Caco-2 (cell line): ENCODE results near the gene FMN1. TPM values are rescaled to one million over a fixed set of nuclear protein-coding genes. Genes with fewer than 3 reads are reported as not detected.

Experiments used
- BruUV-seq: library from RNA; stranded (reverse); fragments of 400-500 nt; replicated peaks from 2 replicates; lab custom pipeline; 2021; lab: Mats Ljungman, UMichigan
- CTCF ChIA-PET: fragments of 300-600 bp; sonication (Branson Sonifier 250); formaldehyde crosslinking; loops from one replicate; lab custom pipeline; 2022; ENCODE audit warnings: antibody characterized with exemption; lab: Charles Lee
- POLR2A ChIA-PET: fragments of 300-600 bp; sonication (Branson Sonifier 250); formaldehyde crosslinking; loops from one replicate; lab custom pipeline; 2022; ENCODE audit warnings: antibody characterized with exemption; lab: Charles Lee
- DNase-seq, 2 experiments: peaks; one replicate each; pipeline versions ENCODE4 v3.0.0 to v3.0.0-alpha.2; 2020 to 2022
- H3K27me3 ChIP-seq: replicated peaks from 2 replicates; pipeline ENCODE4 v1.6.0; 2011; ENCODE audit warnings: low read length; ENCODE audit not compliant: control insufficient read depth, insufficient read depth
- H3K36me3 ChIP-seq: 2 replicates; pipeline ENCODE4 v1.5.1; 2011; ENCODE audit warnings: low read length; ENCODE audit not compliant: control insufficient read depth, insufficient read depth
- H3K4me1 ChIP-seq: fragments of 250-450 bp; sonication (Bioruptor Pico); 2 replicates; pipeline ENCODE4 v1.5.1; 2020; ENCODE audit warnings: mild to moderate bottlenecking
- H3K4me3 ChIP-seq: 2 replicates; pipeline ENCODE4 v1.5.1; 2011; ENCODE audit warnings: low read depth, mild to moderate bottlenecking, control low read depth, low read length
- H3K9me3 ChIP-seq: fragments of 250-450 bp; sonication (Bioruptor Pico); 2 replicates; pipeline ENCODE4 v1.5.1; 2020; ENCODE audit warnings: mild to moderate bottlenecking, moderate library complexity
- H3K27ac Mint-ChIP-seq: one replicate; pipeline ENCODE4 v1.8.0; 2022; ENCODE audit warnings: mixed read lengths; ENCODE audit not compliant: unreplicated experiment
- H3K27me3 Mint-ChIP-seq: one replicate; pipeline ENCODE4 v1.8.0; 2022; ENCODE audit warnings: mixed read lengths; ENCODE audit not compliant: insufficient read depth, unreplicated experiment
- H3K36me3 Mint-ChIP-seq: one replicate; pipeline ENCODE4 v1.8.0; 2022; ENCODE audit warnings: mild to moderate bottlenecking, mixed read lengths; ENCODE audit not compliant: insufficient read depth, unreplicated experiment
- H3K4me1 Mint-ChIP-seq: one replicate; pipeline ENCODE4 v1.8.0; 2022; ENCODE audit warnings: low read depth, mixed read lengths; ENCODE audit not compliant: unreplicated experiment
- H3K4me3 Mint-ChIP-seq: one replicate; pipeline ENCODE4 v1.8.0; 2022; ENCODE audit warnings: mild to moderate bottlenecking, moderate library complexity, mixed read lengths; ENCODE audit not compliant: unreplicated experiment
- H3K9me3 Mint-ChIP-seq: one replicate; pipeline ENCODE4 v1.8.0; 2022; ENCODE audit warnings: mixed read lengths; ENCODE audit not compliant: unreplicated experiment
- CTCF ChIP-seq, 2 experiments: fragments of 200-600 bp in 1 of 2; IDR thresholded peaks; 1 replicate in 1 of 2; 2 replicates in 1 of 2; pipeline versions ENCODE4 v1.5.1 to v1.8.0; 2011 to 2022; ENCODE audit warnings: antibody characterized with exemption in 1 of 2, control low read depth in 1 of 2, inconsistent platforms in 1 of 2, low read depth in 1 of 2, low read length in 1 of 2, mild to moderate bottlenecking in 1 of 2, moderate library complexity in 1 of 2; ENCODE audit not compliant: insufficient read depth in 1 of 2, severe bottlenecking in 1 of 2, unreplicated experiment in 1 of 2
- intact Hi-C: fragments of 100-400 bp; cut with micrococcal nuclease; formaldehyde crosslinking; loops from one replicate; pipeline ENCODE4 v1.10.0; 2022; ENCODE audit not compliant: unreplicated experiment
- total RNA-seq: library from RNA; stranded (reverse); gene quantifications from 2 replicates; pipeline ENCODE4 v1.2.3, GENCODE V29; 2022

Gene FMN1
- total RNA-seq, 1 experiment from 2014 or later, result 1.6 TPM

DNA sequence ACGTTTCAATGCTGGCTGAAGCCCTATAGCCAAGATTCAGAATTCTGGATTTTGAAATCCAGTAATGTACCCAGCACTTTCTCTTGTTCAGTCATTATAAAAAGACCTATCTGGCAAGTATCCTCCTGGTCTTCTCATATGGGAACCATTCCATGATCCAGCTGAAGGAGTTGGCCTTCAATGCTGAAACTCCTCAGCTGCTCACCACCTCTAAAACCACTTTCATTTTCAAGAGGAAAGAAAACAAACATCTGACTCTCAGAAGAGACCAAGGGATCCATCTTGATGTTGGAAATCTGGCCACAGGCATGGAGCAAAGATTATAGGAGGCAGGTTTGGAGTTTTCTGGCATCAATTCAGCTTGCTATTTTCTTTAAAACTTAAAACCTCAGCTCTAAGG is 235.4 kb downstream of the FMN1 start:
- Mint-ChIP-seq H3K9me3 (no peaks in the 10 kb centered on the region), H3K4me1 (no peaks in the 10 kb centered on the region), H3K27ac (no peak overlapping the region), H3K4me3 (no peak overlapping the region), H3K36me3 (no peaks in the 10 kb centered on the region), H3K27me3 (no peaks in the 10 kb centered on the region)
- H3K4me3 ChIP-seq, result no peak overlapping the region
- CTCF ChIA-PET, result interaction anchor here (0.5 to 0.7 kb wide), 2 partner anchors 178 to 939 kb away, joined by 3 read pairs; no protein-coding TSS in a partner anchor
- POLR2A ChIA-PET, result no interaction called here
- H3K36me3 ChIP-seq, result no peaks in the 10 kb centered on the region
- H3K9me3 ChIP-seq, result no peaks in the 10 kb centered on the region
- DNase-seq, result no peak
- no peaks in the 10 kb centered on the region for H3K4me1 ChIP-seq
- no TSS peak for BruUV-seq
- no peak for TF ChIP-seq CTCF (IDR thresholded peaks at IDR 0.05; ENCODE audit: insufficient read depth in 1 of 2, low read depth in 1 of 2, low read length in 1 of 2, severe bottlenecking in 1 of 2, unreplicated experiment in 1 of 2)
- no peaks in the 10 kb centered on the region for H3K27me3 ChIP-seq
- intact Hi-C loops, result no loop called here

DNA sequence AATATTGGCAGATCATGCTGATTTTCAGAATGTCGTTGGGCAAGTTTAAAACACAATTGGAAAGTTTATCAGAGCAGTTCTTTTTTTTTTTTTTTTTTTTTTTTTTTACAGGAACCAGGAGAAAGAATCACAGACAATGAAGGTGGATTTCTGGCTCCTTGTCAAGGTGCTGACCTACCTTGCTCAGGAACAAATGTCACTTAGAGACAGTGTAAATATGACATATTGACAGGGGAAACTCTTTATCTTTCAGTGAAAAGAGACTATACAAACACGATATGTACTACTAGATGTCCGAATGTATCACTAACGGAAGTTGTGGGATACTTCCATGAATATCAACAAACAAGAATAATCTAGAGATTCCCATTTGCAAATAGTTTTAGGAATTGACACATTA is 237.3 kb downstream of the FMN1 start:
- POLR2A ChIA-PET, result no interaction called here

DNA sequence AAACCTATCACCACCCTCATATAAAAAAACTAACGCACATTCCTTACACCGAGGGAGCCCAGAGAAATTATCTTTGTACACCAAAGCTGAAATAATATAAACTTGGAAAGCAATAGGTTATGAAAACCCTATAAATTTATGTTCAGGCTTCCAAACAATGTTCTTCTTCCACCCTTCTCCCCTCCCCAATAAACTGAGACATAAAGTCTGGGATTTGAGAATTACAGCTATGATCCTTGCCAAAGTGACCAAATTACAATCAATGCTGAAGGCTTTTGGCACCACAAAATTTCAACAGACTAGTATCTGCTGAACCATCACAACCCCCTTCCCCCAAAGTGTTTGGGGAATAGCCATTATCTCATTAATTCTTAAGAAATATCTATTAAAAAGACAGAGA is 237.8 kb downstream of the FMN1 start:
- DNase-seq, result no peak
- Histone ChIP-seq H3K9me3 (no peaks in the 10 kb centered on the region), H3K27me3 (no peaks in the 10 kb centered on the region), H3K4me1 (no peaks in the 10 kb centered on the region), H3K4me3 (no peak overlapping the region), H3K36me3 (no peaks in the 10 kb centered on the region)
- no peak overlapping the region for H3K27ac Mint-ChIP-seq
- H3K4me1 Mint-ChIP-seq, result no peaks in the 10 kb centered on the region
- ChIA-PET CTCF (interaction anchor here (0.6 to 1.5 kb wide), 5 partner anchors 43 to 307 kb away, joined by 3 to 11 read pairs (median 4); no protein-coding TSS in a partner anchor), POLR2A (no interaction called here)
- BruUV-seq, result no TSS peak
- H3K27me3 Mint-ChIP-seq, result peaks cover 2% of the 10 kb centered on the region
- intact Hi-C loops, result loop anchor here (1.0 kb wide), 1 partner anchor 294 kb away; no protein-coding TSS in a partner anchor
- no peaks in the 10 kb centered on the region for H3K9me3 Mint-ChIP-seq
- H3K36me3 Mint-ChIP-seq, result no peaks in the 10 kb centered on the region
- H3K4me3 Mint-ChIP-seq, result no peak overlapping the region
- no peak for TF ChIP-seq CTCF (IDR thresholded peaks at IDR 0.05; ENCODE audit: insufficient read depth in 1 of 2, low read depth in 1 of 2, low read length in 1 of 2, severe bottlenecking in 1 of 2, unreplicated experiment in 1 of 2)

More for the DNA sequence above, 237.3 kb downstream of the FMN1 start:
- BruUV-seq, result no TSS peak
- DNase-seq, result no peak
- Mint-ChIP-seq H3K4me3 (no peak overlapping the region), H3K4me1 (no peaks in the 10 kb centered on the region), H3K27me3 (no peaks in the 10 kb centered on the region), H3K9me3 (no peaks in the 10 kb centered on the region), H3K27ac (no peak overlapping the region), H3K36me3 (no peaks in the 10 kb centered on the region)
- no peaks in the 10 kb centered on the region for H3K4me1 ChIP-seq
- H3K4me3 ChIP-seq, result no peak overlapping the region
- CTCF ChIA-PET, result interaction anchor here (0.5 to 1.5 kb wide), 4 partner anchors 21 to 294 kb away, joined by 4 to 11 read pairs (median 5); no protein-coding TSS in a partner anchor
- H3K9me3 ChIP-seq, result no peaks in the 10 kb centered on the region
- no peak for TF ChIP-seq CTCF (IDR thresholded peaks at IDR 0.05; ENCODE audit: insufficient read depth in 1 of 2, low read depth in 1 of 2, low read length in 1 of 2, severe bottlenecking in 1 of 2, unreplicated experiment in 1 of 2)
- no peaks in the 10 kb centered on the region for H3K27me3 ChIP-seq
- no peaks in the 10 kb centered on the region for H3K36me3 ChIP-seq
- intact Hi-C loops, result no loop called here
